HG03432 (cell line): Measurements from ENCODE around the gene LANCL1.
A peak's percentile ranks its signal among the peaks of the same experiment; 100 is the strongest.

Experiments
- ATAC-seq: cut with Tn5 transposase; IDR thresholded peaks from one replicate; pipeline ENCODE4 v1.9.1; 2021; ENCODE audit warnings: mild to moderate bottlenecking, moderate library complexity; ENCODE audit not compliant: unreplicated experiment

The LANCL1 gene

GRCh38 chr2:210399440-210400041 lies 77.0 kb downstream of the LANCL1 start:
- peak; percentile 56 for ATAC-seq

DNA sequence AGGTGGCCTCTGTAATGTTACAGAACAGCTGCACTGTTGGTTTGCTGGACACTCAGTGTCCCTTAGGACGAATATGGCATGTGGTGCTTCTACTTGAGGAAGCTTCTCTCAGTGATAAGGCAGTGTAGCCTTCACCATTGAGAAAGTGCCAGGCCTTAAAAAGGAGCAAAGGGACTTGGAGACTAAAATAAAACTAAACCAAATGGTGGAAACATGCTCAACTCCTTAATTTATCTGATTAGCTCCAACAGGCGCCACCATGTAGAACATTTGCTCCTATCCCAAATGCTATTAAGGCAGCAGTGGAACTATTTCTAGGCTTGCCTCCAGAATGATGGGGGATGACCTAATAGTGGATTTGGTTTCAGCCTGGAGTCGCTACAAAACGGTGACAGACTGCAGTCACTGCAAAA lies 84.1 kb downstream of the LANCL1 start:
- no peak for ATAC-seq

GRCh38 chr2:210389856-210390255 lies 86.7 kb downstream of the LANCL1 start:
- no peak for ATAC-seq

- no peak for ATAC-seq
Observed at GRCh38 chr2:210388148-210388547, 88.4 kb downstream of the LANCL1 start.

- no peak for ATAC-seq
Observed at GRCh38 chr2:210387074-210387473, 89.5 kb downstream of the LANCL1 start.
